Measurements from ENCODE around the gene VPS50.

DNA sequence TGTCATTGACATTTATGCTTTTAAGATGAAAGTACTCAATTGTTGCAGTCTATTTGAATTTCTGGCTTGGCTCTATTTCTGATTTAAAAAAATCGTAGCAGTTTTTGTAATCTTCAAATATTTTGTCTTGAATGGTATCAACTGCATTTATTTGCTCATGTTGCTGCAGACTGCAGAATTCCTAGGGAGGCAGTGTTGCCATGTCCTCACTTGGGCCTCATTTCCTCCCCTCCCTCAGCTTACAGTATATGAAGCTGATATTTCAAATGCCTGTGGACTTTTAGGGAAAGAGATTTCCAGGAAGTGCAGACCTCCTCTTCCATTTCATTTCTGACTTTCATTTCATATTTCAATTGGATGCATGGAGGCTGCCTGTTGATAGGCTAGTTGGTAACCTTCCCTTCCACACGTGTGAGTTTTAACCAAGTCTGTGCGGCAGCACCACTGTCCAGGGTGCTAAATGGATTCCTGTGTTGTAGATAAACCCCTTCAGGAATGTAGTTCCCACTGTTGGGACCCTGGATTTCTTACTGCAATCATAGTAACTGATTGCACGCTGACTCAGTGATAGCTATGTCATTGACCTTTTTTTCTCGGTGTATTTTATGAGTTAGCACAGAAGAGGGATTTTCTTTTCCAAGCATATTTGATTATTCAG, 17.5 kb downstream of the VPS50 start:
- no peak for TF ChIP-seq POLR2A (IDR thresholded peaks at IDR 0.05; ENCODE audit: low read depth, low read length)
- TF ChIP-seq POLR2AphosphoS5 (IDR thresholded peaks at IDR 0.05; ENCODE audit: low read depth, low read length): no peak
- TF ChIP-seq PAX5 (IDR thresholded peaks at IDR 0.05; ENCODE audit: insufficient read depth, low read length, severe bottlenecking): no peak
- TF ChIP-seq TAF1 (IDR thresholded peaks at IDR 0.05; ENCODE audit: low read depth, low read length): no peak
- no peak for TF ChIP-seq SPI1 (IDR thresholded peaks at IDR 0.05; ENCODE audit: low read depth, low read length)
